MM.1S (cell line): ENCODE measurements around the gene INSRR.
A peak's percentile ranks its signal among the peaks of the same experiment; 100 is the strongest.

Source experiments
- DNase-seq: peaks from one replicate; pipeline ENCODE4 v3.0.0-alpha.2; 2015
- H2AFZ ChIP-seq: fragments of 300-600 bp; sonication (generic); 2 replicates; pipeline ENCODE4 v1.6.0; 2016; ENCODE audit warnings: antibody characterized with exemption, low read length
- H3F3A ChIP-seq: fragments of 300-600 bp; sonication (generic); 2 replicates; pipeline ENCODE4 v1.6.1; 2016; ENCODE audit warnings: mild to moderate bottlenecking, antibody characterized with exemption, low read length, moderate library complexity, mixed read lengths; ENCODE audit not compliant: insufficient read depth
- H3K27ac ChIP-seq: fragments of 300-600 bp; sonication (generic); 2 replicates; pipeline ENCODE4 v1.5.1; 2016; ENCODE audit warnings: mild to moderate bottlenecking, low read length
- H3K27me3 ChIP-seq: fragments of 300-600 bp; sonication (generic); replicated peaks from 2 replicates; pipeline ENCODE4 v1.6.0; 2016; ENCODE audit warnings: low read length; ENCODE audit not compliant: insufficient read depth
- H3K36me3 ChIP-seq: fragments of 300-600 bp; sonication (generic); replicated peaks from 2 replicates; pipeline ENCODE4 v1.6.1; 2016; ENCODE audit warnings: mild to moderate bottlenecking, low read length, mixed read lengths; ENCODE audit not compliant: insufficient read depth
- H3K4me1 ChIP-seq: fragments of 300-600 bp; sonication (generic); 2 replicates; pipeline ENCODE4 v1.6.1; 2016; ENCODE audit warnings: low read length, mixed read lengths
- H3K4me2 ChIP-seq: fragments of 300-600 bp; sonication (generic); 2 replicates; pipeline ENCODE4 v1.6.0; 2016; ENCODE audit warnings: low read depth, low read length
- H3K4me3 ChIP-seq: fragments of 300-600 bp; sonication (generic); 2 replicates; pipeline ENCODE4 v1.5.1; 2016; ENCODE audit warnings: low read length, mixed read lengths
- H3K79me2 ChIP-seq: fragments of 300-600 bp; sonication (generic); 2 replicates; pipeline ENCODE4 v1.6.1; 2016; ENCODE audit warnings: mixed run types, low read length, mixed read lengths
- H3K9ac ChIP-seq: fragments of 300-600 bp; sonication (generic); 2 replicates; pipeline ENCODE4 v1.6.1; 2016; ENCODE audit warnings: low read length, mixed read lengths
- H3K9me2 ChIP-seq: fragments of 300-600 bp; sonication (generic); replicated peaks from 2 replicates; pipeline ENCODE4 v1.6.1; 2016; ENCODE audit warnings: mild to moderate bottlenecking, low read length, mixed read lengths; ENCODE audit not compliant: insufficient read depth
- H3K9me3 ChIP-seq: fragments of 300-600 bp; sonication (generic); replicated peaks from 2 replicates; pipeline ENCODE4 v1.6.1; 2016; ENCODE audit warnings: mild to moderate bottlenecking, low read length, mixed read lengths; ENCODE audit not compliant: insufficient read depth
- H4K20me1 ChIP-seq: fragments of 300-600 bp; sonication (generic); 2 replicates; pipeline ENCODE4 v1.6.1; 2016; ENCODE audit warnings: mild to moderate bottlenecking, low read length, moderate library complexity, mixed read lengths; ENCODE audit not compliant: insufficient read depth
- CTCF ChIP-seq: fragments of 300-600 bp; sonication (generic); IDR thresholded peaks from 2 replicates; pipeline ENCODE4 v1.5.1; 2016; ENCODE audit warnings: antibody characterized with exemption, low read length, mixed read lengths
- EZH2 ChIP-seq: fragments of 300-600 bp; sonication (generic); optimal IDR thresholded peaks from 2 replicates; pipeline ENCODE3; 2017; ENCODE audit warnings: low read depth, mild to moderate bottlenecking, antibody characterized with exemption, low read length, mixed read lengths
- EZH2phosphoT487 ChIP-seq: fragments of 300-600 bp; sonication (generic); IDR thresholded peaks from 2 replicates; pipeline ENCODE4 v1.6.1; 2018; ENCODE audit warnings: antibody characterized with exemption, low read length

Gene INSRR

GRCh38 chr1:156881101-156881500, 22.2 kb upstream of the INSRR start:
- DNase-seq = no peak
- H3K27ac ChIP-seq = no peak overlapping the region
- peaks cover 47% of the 10 kb centered on the region for H3K27me3 ChIP-seq
- H3K9ac ChIP-seq = no peak overlapping the region
- no peak overlapping the region for H3K4me3 ChIP-seq
- H3K4me1 ChIP-seq = peaks cover 11% of the 10 kb centered on the region; the same call in 1 of the 2 replicates
- no peaks in the 10 kb centered on the region for H3K9me3 ChIP-seq
- no peaks in the 10 kb centered on the region for H4K20me1 ChIP-seq
- TF ChIP-seq CTCF = no peak
- no peak for TF ChIP-seq EZH2
- no peak for TF ChIP-seq EZH2phosphoT487
- H3K79me2 ChIP-seq = no peaks in the 10 kb centered on the region
- no peaks in the 10 kb centered on the region for H3K36me3 ChIP-seq
- H3F3A ChIP-seq = no peaks in the 10 kb centered on the region
- H3K4me2 ChIP-seq = no peak overlapping the region
- no peak overlapping the region for H2AFZ ChIP-seq
- no peaks in the 10 kb centered on the region for H3K9me2 ChIP-seq

DNA sequence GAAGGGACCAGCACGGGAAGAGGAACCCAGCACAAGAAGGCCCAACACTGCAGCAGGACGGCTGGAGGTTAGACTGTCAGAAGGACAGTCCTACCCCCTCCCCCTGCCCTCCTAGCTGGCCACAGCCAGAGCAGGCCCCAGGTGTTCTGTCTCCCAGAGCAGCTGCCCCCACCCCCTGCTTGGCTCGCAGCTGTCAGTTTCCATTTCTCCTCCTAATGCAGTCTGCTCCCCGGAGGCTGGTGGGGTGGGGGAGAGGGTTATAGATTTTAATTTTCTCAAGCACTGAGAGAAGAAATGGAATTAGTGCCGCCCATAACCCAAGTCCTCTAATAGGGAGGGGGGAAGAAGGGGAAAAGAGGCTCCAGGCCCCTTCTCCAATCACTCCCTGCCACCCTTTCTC, 21.6 kb upstream of the INSRR start:
- H3K36me3 ChIP-seq = no peaks in the 10 kb centered on the region
- H3K9ac ChIP-seq = no peak overlapping the region
- H3K4me2 ChIP-seq = peak overlapping the region; percentile 34; the same call in 1 of the 2 replicates
- peaks cover 44% of the 10 kb centered on the region for H3K27me3 ChIP-seq
- H3K9me2 ChIP-seq = no peaks in the 10 kb centered on the region
- H3K4me1 ChIP-seq = peaks cover 11% of the 10 kb centered on the region; the same call in 1 of the 2 replicates
- no peaks in the 10 kb centered on the region for H3F3A ChIP-seq
- no peaks in the 10 kb centered on the region for H3K79me2 ChIP-seq
- H4K20me1 ChIP-seq = no peaks in the 10 kb centered on the region
- H3K27ac ChIP-seq = no peak overlapping the region
- no peaks in the 10 kb centered on the region for H3K9me3 ChIP-seq
- no peak overlapping the region for H2AFZ ChIP-seq
- TF ChIP-seq EZH2phosphoT487 (no peak), CTCF (no peak), EZH2 (no peak)
- H3K4me3 ChIP-seq = no peak overlapping the region
- DNase-seq = peak; percentile 47

- Histone ChIP-seq H3F3A (no peaks in the 10 kb centered on the region), H3K4me3 (no peak overlapping the region), H3K9ac (no peak overlapping the region), H3K79me2 (no peaks in the 10 kb centered on the region), H3K27ac (no peak overlapping the region), H2AFZ (no peak overlapping the region), H3K4me1 (peaks cover 11% of the 10 kb centered on the region; the same call in 1 of the 2 replicates), H3K9me2 (no peaks in the 10 kb centered on the region), H3K27me3 (peaks cover 44% of the 10 kb centered on the region), H3K9me3 (no peaks in the 10 kb centered on the region), H4K20me1 (no peaks in the 10 kb centered on the region), H3K36me3 (no peaks in the 10 kb centered on the region), H3K4me2 (no peak overlapping the region)
- TF ChIP-seq CTCF (no peak), EZH2 (no peak), EZH2phosphoT487 (no peak)
- DNase-seq = no peak
Measured at GRCh38 chr1:156879876-156880275, 21.0 kb upstream of the INSRR start.
